Astrocyte (in vitro differentiated cells and primary cell): ENCODE data around the gene LGI2. TPM values are rescaled to one million over a fixed set of nuclear protein-coding genes. Genes with fewer than 3 reads are reported as not detected.

ENCODE experiments used
- total RNA-seq: library from RNA; stranded (reverse); gene quantifications from 2 replicates; pipeline ENCODE4 v1.2.1, GENCODE V29; 2021

LGI2 gene
- total RNA-seq, 1 donor from 2014 or later = 0.27 TPM

Other genes with a start within 250 kb of the LGI2 start
- 8.6 and 12.0 TPM in 2 replicates for gene SOD3, start 235.4 kb downstream of the LGI2 start, total RNA-seq
- gene CCDC149, start 117.9 kb downstream of the LGI2 start, total RNA-seq = 10.2 and 13.8 TPM in 2 replicates
- gene SEPSECS, start 129.5 kb upstream of the LGI2 start, total RNA-seq = 3.8 and 4.2 TPM in 2 replicates
- 15.4 and 15.7 TPM in 2 replicates for gene PI4K2B, start 203.1 kb upstream of the LGI2 start, total RNA-seq